Right ventricle myocardium superior (tissue), 1 donor: Measurements from ENCODE around the gene TBX6. TPM values are rescaled to one million over a fixed set of nuclear protein-coding genes. Genes with fewer than 3 reads are reported as not detected.
A peak's percentile ranks its signal among the peaks of the same experiment; 100 is the strongest.
"Not testable (repeated sequence)": the region's sequence is repeated elsewhere in the genome, so short reads cannot be mapped to it uniquely, and the experiment has no call there.

Source experiments
- ATAC-seq: fragments of 200-7000 bp; cut with Tn5 transposase; one replicate; pipeline ENCODE4 v1.9.1; 2020; ENCODE audit warnings: mild to moderate bottlenecking; ENCODE audit not compliant: poor library complexity
- DNase-seq: peaks from one replicate; pipeline ENCODE4 v3.0.0-alpha.2; 2020
- intact Hi-C: fragments of 100-400 bp; cut with DNase I; formaldehyde crosslinking; loops from one replicate; pipeline ENCODE4 v1.11.2; 2022
- total RNA-seq: library from RNA; stranded (reverse); fragmentation: NEBNext Ultra II Directional; extraction: Animal tissue kit (Norgen Biotek cat#: 25700); gene quantifications from one replicate; pipeline ENCODE4 v1.2.1, GENCODE V29; 2021
- donor health status: DM: no; HTN: yes; CAD: no; lungs with severe emphysema.

TBX6 gene
- total RNA-seq, 1 donor from 2014 or later, result 1.0 TPM

DNA sequence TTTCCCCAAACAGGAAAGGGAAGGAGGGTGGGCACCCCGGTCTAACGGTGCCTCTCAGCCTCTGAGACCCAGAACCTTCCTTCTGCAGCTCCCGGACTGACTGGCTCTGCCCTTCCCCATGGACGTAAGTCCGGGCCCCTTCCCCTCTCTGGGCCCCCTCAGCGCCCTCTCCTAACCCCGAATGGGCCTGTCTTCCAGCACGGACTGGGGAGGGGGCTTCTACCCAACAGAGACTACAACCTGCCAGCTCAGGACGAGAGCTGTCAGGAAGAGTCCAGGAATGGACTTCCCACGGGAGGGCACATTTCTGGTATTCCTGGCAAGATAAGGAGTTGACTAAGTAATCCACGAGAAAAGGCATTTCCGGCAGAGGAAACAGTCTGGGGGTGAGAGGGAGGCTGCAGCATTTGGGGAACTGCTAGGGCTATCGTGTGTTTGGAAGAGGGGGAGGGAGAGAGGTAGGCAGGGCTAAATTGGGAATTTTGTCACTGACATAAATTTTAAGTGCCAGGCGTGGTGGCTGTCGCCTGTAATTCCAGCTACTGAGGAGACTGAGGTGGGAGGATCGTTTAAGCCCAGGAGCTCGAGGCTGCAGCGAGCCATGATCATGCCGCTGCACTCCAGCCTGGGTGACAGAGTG, 38.2 kb downstream of the TBX6 start:
- ATAC-seq, result no peak
- intact Hi-C loops, result no loop called here
- DNase-seq, result no peak

DNA sequence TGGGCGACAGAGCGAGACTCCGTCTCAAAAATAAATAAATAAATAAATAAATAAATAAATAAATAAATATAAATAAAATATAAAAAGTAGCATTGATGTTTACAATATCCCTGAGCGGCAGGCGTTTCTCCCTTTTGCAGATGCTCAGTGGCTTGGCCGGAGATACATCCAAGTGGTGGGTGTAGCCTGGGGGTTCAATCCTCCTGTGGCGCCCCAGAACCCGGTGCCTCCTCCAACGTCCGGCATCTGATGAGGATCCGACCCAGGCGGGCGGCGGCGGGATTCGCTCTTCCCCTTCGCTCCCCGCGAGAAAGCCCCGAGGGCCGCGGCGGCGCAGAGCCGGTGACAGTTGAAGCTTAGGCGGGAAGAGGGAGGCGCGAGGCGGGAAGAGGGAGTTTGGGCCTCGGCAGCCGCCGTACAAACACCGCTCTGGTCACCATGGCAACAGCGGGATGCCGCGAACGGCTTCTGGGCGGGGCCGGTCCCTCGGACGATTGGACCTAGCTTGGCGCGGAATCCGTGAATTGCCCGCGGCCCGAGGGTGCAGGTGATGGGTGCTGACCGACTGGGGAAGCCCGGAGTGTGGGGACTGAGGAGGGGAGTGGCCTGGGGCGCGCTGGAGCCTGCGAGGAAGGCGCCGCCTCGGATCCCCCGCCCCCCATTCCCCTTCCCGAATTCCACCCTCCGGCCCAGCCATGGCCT, 38.9 kb downstream of the TBX6 start:
- peak; percentile 96 for DNase-seq
- peak; percentile 98 for ATAC-seq
- intact Hi-C loops, result no loop called here

DNA sequence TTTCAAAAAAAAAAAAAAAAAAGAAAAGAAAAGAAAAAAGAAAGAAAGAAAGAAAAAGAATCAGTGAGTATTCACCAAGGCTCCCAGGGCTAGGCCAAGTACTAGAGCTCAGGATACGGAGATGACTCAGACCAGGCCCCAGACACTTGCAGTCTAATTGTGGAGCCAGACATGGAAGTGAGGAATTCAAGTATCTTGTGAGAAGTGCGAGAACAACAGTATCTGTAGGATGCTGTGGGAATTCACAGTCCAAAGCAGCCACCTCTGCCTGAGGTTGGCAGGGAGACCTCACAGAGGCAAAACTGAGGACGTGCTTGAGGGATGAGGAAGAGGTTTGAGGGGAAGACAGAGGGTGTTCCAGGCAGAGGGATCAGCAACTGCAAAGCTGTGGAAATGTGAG, 40.2 kb downstream of the TBX6 start:
- ATAC-seq (no peak), DNase-seq (no peak)
- intact Hi-C loops, result no loop called here

DNA sequence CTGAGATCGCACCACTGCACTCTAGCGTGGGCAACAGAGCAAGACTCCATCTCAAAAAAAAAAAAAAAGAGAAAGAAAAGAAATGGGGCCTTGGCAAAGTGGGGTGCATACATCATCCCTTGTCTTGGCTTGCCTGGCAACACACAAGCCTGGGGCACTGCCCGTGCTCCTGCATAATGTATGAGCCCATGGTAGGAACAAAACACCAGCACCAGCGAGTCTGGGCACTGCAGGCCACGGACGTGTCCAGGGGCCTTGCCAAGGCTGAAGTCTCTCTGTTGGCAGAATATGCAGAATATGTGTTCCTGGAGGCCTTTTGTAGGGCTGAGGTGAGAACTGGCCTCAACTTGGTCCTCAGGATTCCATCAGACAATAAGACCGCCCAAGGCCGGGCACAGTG, 41.9 kb downstream of the TBX6 start:
- intact Hi-C loops, result no loop called here
- DNase-seq (no peak), ATAC-seq (no peak)

DNA sequence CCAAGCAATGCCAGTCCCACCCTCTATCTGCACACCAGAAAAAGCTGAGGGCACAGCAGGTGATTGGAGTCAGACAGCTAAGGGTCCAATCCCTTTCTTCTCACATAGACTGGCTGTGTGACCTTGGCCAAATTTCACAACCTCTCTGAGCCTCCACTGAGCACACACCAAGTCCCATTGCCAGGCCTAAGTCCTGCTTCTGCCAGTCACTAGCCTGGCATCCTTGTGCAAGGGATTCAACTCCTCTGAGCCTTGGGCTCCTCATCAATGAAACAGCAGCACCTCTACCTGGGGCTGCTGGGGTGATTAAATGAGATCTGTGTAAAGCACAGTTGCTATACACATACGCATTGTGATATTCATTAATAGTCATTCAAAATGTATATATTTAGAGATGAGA, 45.1 kb downstream of the TBX6 start:
- no peak for ATAC-seq

DNA sequence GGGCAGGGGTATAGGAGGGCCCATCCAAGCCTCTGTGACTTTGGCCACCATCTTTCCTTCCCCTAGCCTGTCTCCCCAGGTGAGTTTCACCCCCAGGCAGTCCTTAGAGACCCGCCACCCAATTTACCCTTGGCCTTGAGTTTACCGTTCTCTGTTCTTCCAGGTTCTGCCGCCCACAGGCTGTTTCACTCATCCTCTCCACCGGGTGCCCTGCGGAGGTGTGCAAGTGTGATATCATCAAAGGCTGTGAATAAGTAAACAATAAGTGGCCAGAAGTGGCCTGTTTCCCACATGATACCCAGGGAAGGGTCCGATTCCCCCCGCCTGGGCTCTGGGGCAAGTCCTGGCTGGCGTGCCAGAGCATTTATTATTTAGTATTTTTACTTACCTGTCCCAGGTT, 45.5 kb downstream of the TBX6 start:
- intact Hi-C loops, result no loop called here
- DNase-seq, result no peak
- no peak for ATAC-seq

More for the DNA sequence above, 45.1 kb downstream of the TBX6 start:
- no peak for DNase-seq
- intact Hi-C loops, result no loop called here

DNA sequence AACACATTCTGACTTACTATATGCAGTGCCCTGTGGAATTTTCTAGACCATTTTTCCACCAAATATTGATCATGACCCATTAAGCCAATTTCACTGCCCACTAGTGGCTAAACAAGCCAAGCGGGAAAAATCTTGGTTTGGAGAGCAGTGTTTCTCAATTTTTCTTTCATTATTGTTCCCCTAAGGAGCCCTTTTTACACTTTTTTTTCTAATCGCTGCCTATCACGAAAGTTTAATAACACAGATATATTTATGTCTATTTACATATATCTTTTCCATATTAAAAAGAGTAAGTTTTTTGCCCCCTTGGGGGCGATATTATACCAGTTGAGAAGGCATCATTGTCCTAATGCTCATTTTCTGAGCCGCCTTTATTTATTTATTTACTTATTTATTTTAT, 49.9 kb downstream of the TBX6 start:
- DNase-seq (no peak), ATAC-seq (no peak)
- intact Hi-C loops, result no loop called here

DNA sequence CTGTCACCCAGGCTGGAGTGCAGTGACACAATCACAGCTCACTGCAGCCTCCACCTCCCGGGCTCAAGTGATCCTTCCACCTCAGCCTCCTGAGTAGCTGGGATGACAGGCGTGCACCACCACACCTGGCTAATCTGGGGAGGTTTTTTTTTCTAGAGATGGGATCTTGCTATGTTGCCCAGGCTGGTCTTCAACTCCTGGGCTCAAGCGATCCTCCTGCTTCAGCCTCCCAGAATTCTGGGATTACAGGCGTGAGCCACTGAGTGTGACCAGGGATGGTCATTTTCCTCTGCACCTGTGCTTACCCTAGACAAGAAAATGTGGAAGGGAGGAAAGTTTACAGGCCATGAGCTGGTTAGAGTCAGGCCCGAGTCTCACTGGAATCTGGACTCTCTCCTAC, 51.0 kb downstream of the TBX6 start:
- DNase-seq, ATAC-seq, intact Hi-C loops: not testable (repeated sequence)

DNA sequence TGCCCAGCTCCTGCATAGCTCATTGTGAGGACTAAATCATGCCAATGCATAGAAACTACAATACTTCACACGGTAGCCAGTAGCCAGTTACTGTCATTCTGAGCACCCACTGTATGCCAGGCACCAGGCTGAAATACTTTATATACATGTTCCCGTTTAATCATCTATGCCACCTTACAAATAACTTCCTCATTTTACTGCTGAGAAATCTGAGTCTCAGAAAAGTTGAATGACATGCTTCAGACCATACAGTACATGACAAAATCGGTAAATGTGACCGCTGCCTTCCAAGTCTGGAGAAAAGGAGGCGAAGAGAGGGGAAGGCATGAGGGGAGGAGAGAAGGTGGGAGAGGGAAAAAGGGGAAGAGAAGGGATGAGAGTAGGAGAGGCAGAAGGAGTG, 51.5 kb downstream of the TBX6 start:
- no peak for DNase-seq
- no peak for ATAC-seq
- intact Hi-C loops, result no loop called here

Other genes starting within 250 kb of the TBX6 start
- 63.0 TPM for gene CDIPT, start 228.7 kb downstream of the TBX6 start, total RNA-seq
- 0.70 TPM for gene SEZ6L2, start 192.4 kb downstream of the TBX6 start, total RNA-seq
- not detected for gene ASPHD1, start 191.4 kb downstream of the TBX6 start, total RNA-seq
- gene KCTD13, start 165.7 kb downstream of the TBX6 start, total RNA-seq, result 6.6 TPM
- gene TMEM219, start 129.8 kb downstream of the TBX6 start, total RNA-seq, result 70.6 TPM
- gene TAOK2, start 118.1 kb downstream of the TBX6 start, total RNA-seq, result 29.7 TPM
- 19.5 TPM for gene HIRIP3, start 96.3 kb downstream of the TBX6 start, total RNA-seq
- gene INO80E, start 95.7 kb downstream of the TBX6 start, total RNA-seq, result 28.0 TPM
- 0.13 TPM for gene DOC2A, start 80.9 kb downstream of the TBX6 start, total RNA-seq
- gene C16orf92, start 68.7 kb downstream of the TBX6 start, total RNA-seq, result not detected
- not detected for gene TLCD3B, start 60.7 kb downstream of the TBX6 start, total RNA-seq
- gene ALDOA, start 26.2 kb downstream of the TBX6 start, total RNA-seq, result 3,843 TPM
- 33.2 TPM for gene PPP4C, start 15.9 kb downstream of the TBX6 start, total RNA-seq
- gene YPEL3, start 4.3 kb upstream of the TBX6 start, total RNA-seq, result 64.1 TPM
- gene GDPD3, start 21.6 kb upstream of the TBX6 start, total RNA-seq, result 2.6 TPM
- gene MAPK3, start 31.3 kb upstream of the TBX6 start, total RNA-seq, result 50.8 TPM
- 8.4 TPM for gene CORO1A, start 91.7 kb upstream of the TBX6 start, total RNA-seq
- gene BOLA2B, start 101.7 kb upstream of the TBX6 start, total RNA-seq, result 48.7 TPM
- gene SLX1A, start 102.0 kb upstream of the TBX6 start, total RNA-seq, result 16.2 TPM
- gene SULT1A3, start 107.3 kb upstream of the TBX6 start, total RNA-seq, result 3.3 TPM
- 5.9 TPM for gene NPIPB13, start 156.6 kb upstream of the TBX6 start, total RNA-seq